Nephron (organoid): Measurements from ENCODE around the gene NT5DC3.
"Not testable (repeated sequence)": the region's sequence is repeated elsewhere in the genome, so short reads cannot be mapped to it uniquely, and the experiment has no call there.

Source experiments
- H3K27ac Mint-ChIP-seq, 3 experiments: 2 replicates each; pipeline ENCODE4 v1.8.0; 2020; ENCODE audit warnings: mixed read lengths in 3 of 3, mild to moderate bottlenecking in 2 of 3, moderate library complexity in 1 of 3
- H3K27me3 Mint-ChIP-seq: 2 replicates; pipeline ENCODE4 v1.8.0; 2021; ENCODE audit warnings: low read depth, mild to moderate bottlenecking, moderate library complexity, mixed read lengths
- H3K36me3 Mint-ChIP-seq: 2 replicates; pipeline ENCODE4 v1.8.0; 2020; ENCODE audit warnings: low read depth, mixed read lengths
- H3K4me1 Mint-ChIP-seq: 2 replicates; pipeline ENCODE4 v1.8.0; 2020; ENCODE audit warnings: mixed read lengths
- H3K4me3 Mint-ChIP-seq, 3 experiments: 2 replicates each; pipeline ENCODE4 v1.8.0; 2020; ENCODE audit warnings: mild to moderate bottlenecking in 3 of 3, mixed read lengths in 3 of 3, moderate library complexity in 2 of 3
- H3K9me3 Mint-ChIP-seq: 2 replicates; pipeline ENCODE4 v1.8.0; 2020; ENCODE audit warnings: mixed read lengths
- CTCF ChIP-seq, 3 experiments: fragments of 200-600 bp; sonication (generic); IDR thresholded peaks; one replicate each; pipeline ENCODE4 v1.5.0; 2021; ENCODE audit warnings: antibody characterized with exemption in 3 of 3; ENCODE audit not compliant: unreplicated experiment in 3 of 3

The NT5DC3 gene

GRCh38 chr12:103814436-103814835 lies 26.6 kb downstream of the NT5DC3 start:
- Mint-ChIP-seq H3K4me3 (no peak overlapping the region), H3K9me3 (no peaks in the 10 kb centered on the region), H3K4me1 (peaks cover 19% of the 10 kb centered on the region), H3K36me3 (peaks cover 8% of the 10 kb centered on the region), H3K27me3 (peaks cover 3% of the 10 kb centered on the region), H3K27ac (no peak overlapping the region)
- no peak for TF ChIP-seq CTCF (IDR thresholded peaks at IDR 0.05; ENCODE audit: unreplicated experiment in 3 of 3)

GRCh38 chr12:103813949-103814348 lies 27.1 kb downstream of the NT5DC3 start:
- Mint-ChIP-seq H3K27ac (no peak overlapping the region), H3K9me3 (no peaks in the 10 kb centered on the region), H3K36me3 (peaks cover 11% of the 10 kb centered on the region), H3K4me1 (peaks cover 19% of the 10 kb centered on the region), H3K27me3 (peaks cover 3% of the 10 kb centered on the region), H3K4me3 (no peak overlapping the region)
- no peak for TF ChIP-seq CTCF (IDR thresholded peaks at IDR 0.05; ENCODE audit: unreplicated experiment in 3 of 3)

DNA sequence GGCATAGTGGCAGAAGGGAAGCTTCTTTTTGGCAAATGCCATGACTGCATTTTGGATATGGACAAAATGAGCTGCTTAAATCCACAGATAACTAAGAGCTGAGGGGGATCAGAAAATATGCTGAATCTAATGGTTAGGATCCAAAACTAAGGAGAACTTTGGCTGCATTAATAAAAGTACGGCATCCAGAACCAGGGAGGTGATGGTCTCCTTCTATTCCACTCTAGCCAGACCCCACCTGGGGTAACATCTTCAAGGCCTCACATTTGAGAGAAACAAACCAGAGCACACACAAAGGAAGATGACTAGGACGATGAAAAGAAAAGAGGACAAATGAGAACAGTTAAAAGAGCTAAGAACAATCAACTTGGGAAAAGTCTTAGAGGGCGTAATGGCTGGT lies 27.6 kb downstream of the NT5DC3 start:
- Mint-ChIP-seq H3K9me3 (no peaks in the 10 kb centered on the region), H3K4me1 (peaks cover 22% of the 10 kb centered on the region), H3K27ac (no peak overlapping the region), H3K27me3 (peaks cover 3% of the 10 kb centered on the region), H3K4me3 (no peak overlapping the region), H3K36me3 (peaks cover 11% of the 10 kb centered on the region)
- TF ChIP-seq CTCF (IDR thresholded peaks at IDR 0.05; ENCODE audit: unreplicated experiment in 3 of 3) = no peak

DNA sequence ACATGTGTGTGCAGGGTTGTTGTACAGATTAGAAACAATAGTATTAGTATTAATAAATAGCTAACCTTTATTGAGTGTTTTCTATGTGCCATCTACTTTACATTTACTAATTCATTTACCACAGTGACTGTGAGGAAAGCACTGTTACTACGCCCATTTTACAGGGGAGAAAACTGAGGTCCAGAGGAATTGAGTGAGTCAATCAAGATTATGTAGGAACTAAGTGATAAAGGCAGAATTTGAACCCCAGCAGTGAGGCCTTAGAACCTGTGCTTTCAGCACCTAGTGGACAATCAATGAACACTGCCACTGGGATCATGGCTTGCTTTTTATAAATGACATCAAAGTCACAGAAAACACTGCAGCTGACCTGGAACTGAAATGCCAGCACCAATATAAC lies 28.2 kb downstream of the NT5DC3 start:
- Mint-ChIP-seq H3K9me3 (no peaks in the 10 kb centered on the region), H3K4me3 (no peak overlapping the region), H3K27ac (no peak overlapping the region), H3K27me3 (peaks cover 3% of the 10 kb centered on the region), H3K36me3 (peaks cover 11% of the 10 kb centered on the region), H3K4me1 (peaks cover 29% of the 10 kb centered on the region)
- no peak for TF ChIP-seq CTCF (IDR thresholded peaks at IDR 0.05; ENCODE audit: unreplicated experiment in 3 of 3)

DNA sequence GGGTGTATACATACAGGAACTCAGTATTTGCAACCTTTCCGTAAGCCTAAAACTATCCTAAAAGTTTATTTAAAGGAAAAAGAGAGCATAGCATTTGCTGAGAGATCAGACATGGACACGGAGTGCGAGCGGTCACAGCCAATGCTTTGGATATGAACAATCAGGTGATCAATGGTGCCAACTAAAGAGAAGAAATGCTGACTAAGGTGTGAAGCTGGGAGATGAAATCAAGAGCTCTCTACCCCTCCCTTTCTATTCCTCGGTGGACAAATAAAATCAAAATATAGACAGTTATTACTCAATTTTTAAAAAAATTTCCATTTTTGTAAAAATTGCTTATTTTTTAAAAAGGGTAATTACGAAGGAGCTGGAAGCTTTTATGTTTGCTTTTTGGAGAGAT lies 29.2 kb downstream of the NT5DC3 start:
- Mint-ChIP-seq H3K36me3 (peaks cover 11% of the 10 kb centered on the region), H3K4me3 (no peak overlapping the region), H3K27ac (no peak overlapping the region), H3K27me3 (peaks cover 3% of the 10 kb centered on the region), H3K9me3 (no peaks in the 10 kb centered on the region), H3K4me1 (peaks cover 31% of the 10 kb centered on the region)
- TF ChIP-seq CTCF (IDR thresholded peaks at IDR 0.05; ENCODE audit: unreplicated experiment in 3 of 3) = no peak

- TF ChIP-seq CTCF (IDR thresholded peaks at IDR 0.05; ENCODE audit: unreplicated experiment in 3 of 3) = no peak
- H3K36me3 Mint-ChIP-seq = peaks cover 13% of the 10 kb centered on the region
- no peak overlapping the region for H3K27ac Mint-ChIP-seq
- H3K4me1 Mint-ChIP-seq = peaks cover 31% of the 10 kb centered on the region
- H3K9me3 Mint-ChIP-seq = no peaks in the 10 kb centered on the region
- peaks cover 3% of the 10 kb centered on the region for H3K27me3 Mint-ChIP-seq
- H3K4me3 Mint-ChIP-seq = no peak overlapping the region
These were observed 30.9 kb downstream of the NT5DC3 start for GRCh38 chr12:103810111-103810510.

DNA sequence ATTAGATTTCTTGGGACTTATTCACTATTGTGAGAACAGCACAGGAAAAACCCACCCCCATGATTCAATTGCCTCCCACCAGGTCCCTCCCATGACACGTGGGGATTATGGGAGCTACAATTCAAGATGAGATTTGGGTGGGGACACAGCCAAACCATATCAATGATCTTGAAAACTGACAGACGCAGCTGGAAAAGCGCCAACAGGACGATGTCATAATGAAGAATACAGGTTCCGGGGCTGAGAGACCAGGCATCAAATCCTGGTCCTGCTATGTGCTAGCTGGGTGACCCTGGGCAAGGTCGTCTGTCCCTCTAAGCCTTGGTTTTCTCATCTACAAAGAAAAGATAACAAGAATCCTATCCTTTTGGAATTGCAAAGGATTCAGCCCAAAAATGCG lies 31.4 kb downstream of the NT5DC3 start:
- H3K4me3 Mint-ChIP-seq, H3K27me3 Mint-ChIP-seq, H3K27ac Mint-ChIP-seq, H3K9me3 Mint-ChIP-seq: not testable (repeated sequence)
- peaks cover 13% of the 10 kb centered on the region for H3K36me3 Mint-ChIP-seq
- peaks cover 27% of the 10 kb centered on the region for H3K4me1 Mint-ChIP-seq
